T1000 (cell line): ENCODE measurements around the gene PSMA7.

Experiments
- DNase-seq: peaks from one replicate; lab custom pipeline; 2025; ENCODE audit warnings: mixed read lengths; lab: John Stamatoyannopoulos, UW

Gene PSMA7

DNA sequence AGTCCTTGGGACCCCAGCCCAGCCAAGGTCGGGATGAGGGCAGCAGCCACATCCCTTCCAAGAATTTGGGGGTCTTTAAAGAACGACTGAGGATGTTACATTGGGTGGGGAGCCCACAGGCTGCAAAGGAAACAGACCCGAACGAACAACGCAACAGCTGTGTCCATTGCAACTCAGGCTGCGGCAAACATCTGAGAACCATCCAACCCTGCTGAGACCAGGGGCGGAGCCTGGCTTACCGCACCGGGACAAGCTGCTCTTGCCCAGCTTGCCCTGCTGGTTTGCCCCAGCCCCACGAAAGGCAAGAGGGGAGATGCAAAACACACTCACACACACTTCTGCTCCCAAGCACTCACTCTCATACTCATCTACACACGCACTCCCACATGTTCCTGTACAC is 56.0 kb downstream of the PSMA7 start:
- DNase-seq = no peak
